ACHN (cell line): ENCODE measurements around the gene ATAD2B.

Source experiments
- DNase-seq: peaks from one replicate; pipeline ENCODE4 v3.0.0-alpha.2; 2015
- in situ Hi-C: cut with HindIII; loops from 2 replicates; pipeline ENCODE4 v1.10.0; 2017; ENCODE audit warnings: low sequenced_read_pairs, low pct_ligation_motif_present, low pct_unique_long_range_greater_than_20kb

ATAD2B gene

GRCh38 chr2:23916727-23917405, 10.1 kb downstream of the ATAD2B start:
- DNase-seq: peak; percentile 22
- in situ Hi-C loops: no loop called here

- DNase-seq: no peak
- in situ Hi-C loops: no loop called here
These were observed 11.6 kb downstream of the ATAD2B start for GRCh38 chr2:23915327-23915726.

GRCh38 chr2:23912054-23912453, 14.9 kb downstream of the ATAD2B start:
- DNase-seq: no peak
- in situ Hi-C loops: no loop called here

- peak; percentile 68 for DNase-seq
- in situ Hi-C loops: no loop called here
These were observed 21.8 kb downstream of the ATAD2B start for GRCh38 chr2:23905155-23905554.

GRCh38 chr2:23904692-23905091, 22.2 kb downstream of the ATAD2B start:
- peak; percentile 38 for DNase-seq
- in situ Hi-C loops: no loop called here

GRCh38 chr2:23904215-23904614, 22.7 kb downstream of the ATAD2B start:
- in situ Hi-C loops: no loop called here

GRCh38 chr2:23903034-23903433, 23.9 kb downstream of the ATAD2B start:
- in situ Hi-C loops: no loop called here
- DNase-seq: no peak

More at GRCh38 chr2:23904215-23904614, 22.7 kb downstream of the ATAD2B start:
- DNase-seq: no peak

GRCh38 chr2:23901966-23902846, 24.7 kb downstream of the ATAD2B start:
- no peak for DNase-seq

GRCh38 chr2:23900541-23901322, 26.2 kb downstream of the ATAD2B start:
- DNase-seq: peak; percentile 57
- in situ Hi-C loops: no loop called here

More at GRCh38 chr2:23901966-23902846, 24.7 kb downstream of the ATAD2B start:
- in situ Hi-C loops: no loop called here

GRCh38 chr2:23900133-23900532, 26.8 kb downstream of the ATAD2B start:
- in situ Hi-C loops: no loop called here
- DNase-seq: no peak

- DNase-seq: no peak
- in situ Hi-C loops: no loop called here
These were observed 55.7 kb downstream of the ATAD2B start for GRCh38 chr2:23871206-23871605.

- DNase-seq: no peak
- in situ Hi-C loops: no loop called here
These were observed 59.5 kb downstream of the ATAD2B start for GRCh38 chr2:23867449-23867848.

- in situ Hi-C loops: no loop called here
These were observed 64.1 kb downstream of the ATAD2B start for GRCh38 chr2:23862716-23863426.

GRCh38 chr2:23861952-23862351, 65.0 kb downstream of the ATAD2B start:
- in situ Hi-C loops: no loop called here
- no peak for DNase-seq

More at GRCh38 chr2:23862716-23863426, 64.1 kb downstream of the ATAD2B start:
- no peak for DNase-seq

GRCh38 chr2:23859983-23860382, 66.9 kb downstream of the ATAD2B start:
- no peak for DNase-seq
- in situ Hi-C loops: no loop called here

- in situ Hi-C loops: no loop called here
These were observed 67.7 kb downstream of the ATAD2B start for GRCh38 chr2:23859234-23859633.

GRCh38 chr2:23850564-23851256, 76.2 kb downstream of the ATAD2B start:
- no peak for DNase-seq
- in situ Hi-C loops: no loop called here

More at GRCh38 chr2:23859234-23859633, 67.7 kb downstream of the ATAD2B start:
- no peak for DNase-seq

GRCh38 chr2:23844905-23845304, 82.0 kb downstream of the ATAD2B start:
- in situ Hi-C loops: no loop called here
- no peak for DNase-seq
